ENCODE results near the gene GRSF1.

GRSF1 gene

GRCh38 chr4:70838204-70838603, 1.5 kb downstream of the GRSF1 start:
- DNase-seq (ENCODE audit: low read depth), result no peak
- TF ChIP-seq CTCF (IDR thresholded peaks at IDR 0.05; ENCODE audit: low read depth, low read length, missing control alignments), result no peak
- in situ Hi-C loops (cut with HindIII; ENCODE audit: low sequenced_read_pairs), result loop anchor here (25.0 kb wide), 1 partner anchor 149 kb away; the partner anchor contains the start of gene DCK
- H3K4me3 ChIP-seq (ENCODE audit: low read depth, low read length), result peak overlapping the region; percentile 65

- no peak for DNase-seq (ENCODE audit: low read depth)
- no peak for TF ChIP-seq CTCF (IDR thresholded peaks at IDR 0.05; ENCODE audit: low read depth, low read length, missing control alignments)
Observed at GRCh38 chr4:70836081-70836480, 3.6 kb downstream of the GRSF1 start.

GRCh38 chr4:70833675-70834074, 6.0 kb downstream of the GRSF1 start:
- no peak overlapping the region for H3K4me3 ChIP-seq (ENCODE audit: low read depth, low read length)
- TF ChIP-seq CTCF (IDR thresholded peaks at IDR 0.05; ENCODE audit: low read depth, low read length, missing control alignments), result no peak
- in situ Hi-C loops (cut with HindIII; ENCODE audit: low sequenced_read_pairs), result loop anchor here (25.0 kb wide), 1 partner anchor 154 kb away; the partner anchor contains the start of gene DCK
- peak; percentile 22 for DNase-seq (ENCODE audit: low read depth)

More at GRCh38 chr4:70836081-70836480, 3.6 kb downstream of the GRSF1 start:
- no peak overlapping the region for H3K4me3 ChIP-seq (ENCODE audit: low read depth, low read length)
- in situ Hi-C loops (cut with HindIII; ENCODE audit: low sequenced_read_pairs), result loop anchor here (25.0 kb wide), 1 partner anchor 151 kb away; the partner anchor contains the start of gene DCK

- no peak for TF ChIP-seq CTCF (IDR thresholded peaks at IDR 0.05; ENCODE audit: low read depth, low read length, missing control alignments)
- DNase-seq (ENCODE audit: low read depth), result no peak
- in situ Hi-C loops (cut with HindIII; ENCODE audit: low sequenced_read_pairs), result loop anchor here (25.0 kb wide), 1 partner anchor 156 kb away; the partner anchor contains the start of gene DCK
Observed at GRCh38 chr4:70831293-70831692, 8.4 kb downstream of the GRSF1 start.

GRCh38 chr4:70830054-70830453, 9.6 kb downstream of the GRSF1 start:
- no peak for TF ChIP-seq CTCF (IDR thresholded peaks at IDR 0.05; ENCODE audit: low read depth, low read length, missing control alignments)
- in situ Hi-C loops (cut with HindIII; ENCODE audit: low sequenced_read_pairs), result loop anchor here (25.0 kb wide), 1 partner anchor 157 kb away; the partner anchor contains the start of gene DCK
- DNase-seq (ENCODE audit: low read depth), result no peak
- no peak overlapping the region for H3K4me3 ChIP-seq (ENCODE audit: low read depth, low read length)

More at GRCh38 chr4:70831293-70831692, 8.4 kb downstream of the GRSF1 start:
- H3K4me3 ChIP-seq (ENCODE audit: low read depth, low read length), result no peak overlapping the region

- no peak for TF ChIP-seq CTCF (IDR thresholded peaks at IDR 0.05; ENCODE audit: low read depth, low read length, missing control alignments)
- in situ Hi-C loops (cut with HindIII; ENCODE audit: low sequenced_read_pairs), result loop anchor here (25.0 kb wide), 1 partner anchor 158 kb away; the partner anchor contains the start of gene DCK
- DNase-seq (ENCODE audit: low read depth), result no peak
- no peak overlapping the region for H3K4me3 ChIP-seq (ENCODE audit: low read depth, low read length)
Observed at GRCh38 chr4:70829492-70829891, 10.2 kb downstream of the GRSF1 start.

Data from astrocyte of the cerebellum (primary cell).